H9 (cell line): ENCODE results near the gene OR5K4. TPM values are rescaled to one million over a fixed set of nuclear protein-coding genes. Genes with fewer than 3 reads are reported as not detected.
"Not testable (repeated sequence)": the region's sequence is repeated elsewhere in the genome, so short reads cannot be mapped to it uniquely, and the experiment has no call there.

Experiments
- DNase-seq: peaks from one replicate; pipeline ENCODE4 v3.0.0-alpha.2; 2017
- H2AFZ ChIP-seq: one replicate; pipeline ENCODE4 v1.6.1; 2013; ENCODE audit warnings: mild to moderate bottlenecking, low read length, control low read depth, moderate library complexity
- H2AK5ac ChIP-seq: 2 replicates; pipeline ENCODE4 v1.6.1; 2013; ENCODE audit warnings: low read length, control low read depth, mixed read lengths; ENCODE audit not compliant: insufficient read length
- H2BK120ac ChIP-seq: one replicate; pipeline ENCODE4 v1.6.1; 2013; ENCODE audit warnings: low read depth, mild to moderate bottlenecking, low read length, control low read depth, inconsistent platforms; ENCODE audit not compliant: poor library complexity, severe bottlenecking
- H2BK12ac ChIP-seq: 2 replicates; pipeline ENCODE4 v1.6.1; 2013; ENCODE audit warnings: low read length, control low read depth, mixed read lengths, low read depth; ENCODE audit not compliant: insufficient read length
- H2BK15ac ChIP-seq: 2 replicates; pipeline ENCODE4 v1.6.1; 2013; ENCODE audit warnings: low read depth, low read length, control low read depth
- H2BK20ac ChIP-seq: one replicate; pipeline ENCODE4 v1.6.1; 2013; ENCODE audit warnings: low read depth, mild to moderate bottlenecking, low read length, control low read depth, inconsistent platforms; ENCODE audit not compliant: poor library complexity, severe bottlenecking
- H2BK5ac ChIP-seq: 2 replicates; pipeline ENCODE4 v1.6.1; 2013; ENCODE audit warnings: low read length, control low read depth, mixed read lengths; ENCODE audit not compliant: insufficient read length
- H3K14ac ChIP-seq: 2 replicates; pipeline ENCODE4 v1.6.1; 2013; ENCODE audit warnings: low read length, control low read depth; ENCODE audit not compliant: insufficient read depth
- H3K18ac ChIP-seq: 2 replicates; pipeline ENCODE4 v1.6.1; 2013; ENCODE audit warnings: low read depth, mild to moderate bottlenecking, mixed read lengths, low read length, control low read depth; ENCODE audit not compliant: insufficient read length
- H3K23ac ChIP-seq: 2 replicates; pipeline ENCODE4 v1.6.1; 2013; ENCODE audit warnings: low read length, control low read depth, mixed read lengths, low read depth; ENCODE audit not compliant: insufficient read length
- H3K23me2 ChIP-seq: 2 replicates; pipeline ENCODE4 v1.6.1; 2013; ENCODE audit warnings: low read depth, mild to moderate bottlenecking, mixed read lengths, low read length, control low read depth; ENCODE audit not compliant: insufficient read length, poor library complexity, severe bottlenecking
- H3K27ac ChIP-seq: 2 replicates; pipeline ENCODE4 v1.5.1; 2013; ENCODE audit warnings: low read length, control low read depth, mixed read lengths, low read depth; ENCODE audit not compliant: insufficient read length
- H3K27me3 ChIP-seq: 2 replicates; pipeline ENCODE4 v1.6.1; 2013; ENCODE audit warnings: low read length, control low read depth, inconsistent platforms; ENCODE audit not compliant: insufficient read depth
- H3K4ac ChIP-seq: 2 replicates; pipeline ENCODE4 v1.6.1; 2013; ENCODE audit warnings: low read depth, mild to moderate bottlenecking, control low read depth, inconsistent platforms, low read length, moderate library complexity
- H3K4me1 ChIP-seq: 2 replicates; pipeline ENCODE4 v1.6.1; 2013; ENCODE audit warnings: low read length, control low read depth, inconsistent platforms; ENCODE audit not compliant: insufficient read depth
- H3K4me2 ChIP-seq: 2 replicates; pipeline ENCODE4 v1.6.1; 2013; ENCODE audit warnings: low read length, control low read depth, mixed read lengths; ENCODE audit not compliant: insufficient read length, insufficient read depth
- H3K56ac ChIP-seq: 2 replicates; pipeline ENCODE4 v1.6.1; 2013; ENCODE audit warnings: low read depth, mild to moderate bottlenecking, mixed read lengths, low read length, control low read depth; ENCODE audit not compliant: insufficient read length
- H3K79me1 ChIP-seq: 2 replicates; pipeline ENCODE4 v1.6.1; 2013; ENCODE audit warnings: low read depth, mild to moderate bottlenecking, moderate library complexity, low read length, control low read depth, inconsistent platforms; ENCODE audit not compliant: insufficient read depth, poor library complexity, severe bottlenecking
- H3K79me2 ChIP-seq: 2 replicates; pipeline ENCODE4 v1.6.1; 2013; ENCODE audit warnings: low read length, control low read depth, inconsistent platforms; ENCODE audit not compliant: insufficient read depth
- H3K9ac ChIP-seq: 2 replicates; pipeline ENCODE4 v1.6.1; 2013; ENCODE audit warnings: low read length, control low read depth, mixed read lengths; ENCODE audit not compliant: insufficient read length; ENCODE audit errors: extremely low read depth
- H3K9me3 ChIP-seq: one replicate; pipeline ENCODE4 v1.6.1; 2013; ENCODE audit warnings: low read depth, low read length, inconsistent platforms; ENCODE audit not compliant: control insufficient read depth
- H3T11ph ChIP-seq: one replicate; pipeline ENCODE4 v1.6.1; 2013; ENCODE audit warnings: mild to moderate bottlenecking, low read length, control low read depth, inconsistent platforms
- H4K20me1 ChIP-seq: one replicate; pipeline ENCODE4 v1.6.1; 2013; ENCODE audit not compliant: control insufficient read depth, insufficient read length, insufficient read depth
- H4K5ac ChIP-seq: 2 replicates; pipeline ENCODE4 v1.6.1; 2013; ENCODE audit warnings: low read depth, mild to moderate bottlenecking, mixed read lengths, low read length, control low read depth; ENCODE audit not compliant: insufficient read length
- H4K8ac ChIP-seq: replicated peaks from 2 replicates; pipeline ENCODE4 v1.6.1; 2013; ENCODE audit warnings: low read length, control low read depth, mixed read lengths, low read depth; ENCODE audit not compliant: insufficient read length
- H4K91ac ChIP-seq: 2 replicates; pipeline ENCODE4 v1.6.1; 2013; ENCODE audit warnings: low read depth, mild to moderate bottlenecking, moderate library complexity, mixed read lengths, low read length, control low read depth; ENCODE audit not compliant: insufficient read length
- H3K27ac Mint-ChIP-seq, 3 experiments: 2 replicates in 2 of 3; 3 replicates in 1 of 3; pipeline ENCODE4 v1.8.0; 2020 to 2021; ENCODE audit warnings: mixed read lengths in 3 of 3, mild to moderate bottlenecking in 1 of 3, moderate library complexity in 1 of 3
- H3K27me3 Mint-ChIP-seq: 2 replicates; pipeline ENCODE4 v1.8.0; 2021; ENCODE audit warnings: low read depth, mild to moderate bottlenecking, moderate library complexity, mixed read lengths
- H3K36me3 Mint-ChIP-seq, 3 experiments: 2 replicates in 2 of 3; 3 replicates in 1 of 3; pipeline ENCODE4 v1.8.0; 2020 to 2021; ENCODE audit warnings: low read depth in 3 of 3, mixed read lengths in 3 of 3; ENCODE audit not compliant: insufficient read depth in 1 of 3
- H3K4me1 Mint-ChIP-seq, 2 experiments: 2 replicates each; pipeline ENCODE4 v1.8.0; 2020; ENCODE audit warnings: mixed read lengths in 2 of 2
- H3K4me3 Mint-ChIP-seq, 2 experiments: 2 replicates in 1 of 2; 3 replicates in 1 of 2; pipeline ENCODE4 v1.8.0; 2020 to 2021; ENCODE audit warnings: mild to moderate bottlenecking in 2 of 2, mixed read lengths in 2 of 2, moderate library complexity in 1 of 2
- H3K9me3 Mint-ChIP-seq, 2 experiments: 2 replicates in 1 of 2; 3 replicates in 1 of 2; pipeline ENCODE4 v1.8.0; 2020; ENCODE audit warnings: mild to moderate bottlenecking in 2 of 2, mixed read lengths in 2 of 2, moderate library complexity in 1 of 2
- CTCF ChIP-seq: fragments of 200-600 bp; sonication (generic); conservative IDR thresholded peaks from 3 replicates; pipeline ENCODE4 v1.8.0; 2021; ENCODE audit warnings: antibody characterized with exemption, mild to moderate bottlenecking
- WGBS: extraction: QIAGEN DNeasy Blood & Tissue Kit; methylation state at CpG from one replicate; pipeline ENCODE4 v1.1.7; 2013; ENCODE audit warnings: missing lambda C conversion rate, low lambda C conversion rate, mixed read lengths; ENCODE audit not compliant: insufficient read length; ENCODE audit errors: extremely low coverage; 5-methylcytosine and 5-hydroxymethylcytosine counted together
- total RNA-seq: library from RNA; stranded (reverse); gene quantifications from 2 replicates; pipeline ENCODE4 v1.2.1, GENCODE V29; 2021

OR5K4 gene
- total RNA-seq, 1 experiment from 2014 or later, result not detected

DNA sequence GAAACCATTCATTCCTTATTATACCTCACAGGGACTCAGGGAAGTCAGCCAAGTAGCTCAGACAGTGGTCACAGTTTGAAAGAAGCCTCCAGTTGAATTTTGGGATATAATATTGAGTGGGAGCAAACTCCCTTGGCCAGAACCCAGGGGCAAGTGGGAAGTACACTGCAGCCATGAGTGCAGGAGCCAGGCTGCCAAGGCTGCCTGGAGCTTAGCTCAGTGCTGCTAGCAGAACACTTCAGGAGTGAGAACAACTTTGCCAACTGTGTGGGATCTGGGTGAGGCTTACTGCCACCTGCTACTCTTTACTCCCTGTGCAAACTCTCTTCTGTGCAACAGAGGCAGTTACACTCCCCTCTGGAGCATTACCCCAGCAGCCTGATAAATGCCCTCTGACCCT, 41.4 kb downstream of the OR5K4 start:
- no peak overlapping the region for H4K5ac ChIP-seq
- H3K18ac ChIP-seq, result no peak overlapping the region
- no peak overlapping the region for H2BK12ac ChIP-seq
- H3K27me3 Mint-ChIP-seq, result no peaks in the 10 kb centered on the region; the same call in 1 of the 2 replicates
- H3K4me2 ChIP-seq, result no peak overlapping the region
- peaks cover 11 to 23% (median 17%) of the 10 kb centered on the region in 3 experiments for H3K36me3 Mint-ChIP-seq
- no peak overlapping the region for H3K27ac ChIP-seq
- H3K23me2 ChIP-seq, result no peaks in the 10 kb centered on the region
- H3K9ac ChIP-seq, result no peak overlapping the region
- H3K79me2 ChIP-seq, result no peaks in the 10 kb centered on the region
- H4K20me1 ChIP-seq, result no peaks in the 10 kb centered on the region
- no peaks in the 10 kb centered on the region; the same call in 1 of the 2 replicates for H3K4me1 ChIP-seq
- no peak overlapping the region for H3T11ph ChIP-seq
- no peak overlapping the region for H3K23ac ChIP-seq
- H4K8ac ChIP-seq, result no peak overlapping the region
- H2BK20ac ChIP-seq, result no peak overlapping the region
- H3K27ac Mint-ChIP-seq, result no peak overlapping the region
- H2BK5ac ChIP-seq, result no peak overlapping the region
- no peak for DNase-seq
- no peak overlapping the region for H2AFZ ChIP-seq
- no peak overlapping the region for H4K91ac ChIP-seq
- H3K4me1 Mint-ChIP-seq, result peaks cover 0 to 22% of the 10 kb centered on the region in 2 experiments; a peak in 2 of 4 replicates
- no peaks in the 10 kb centered on the region for H3K79me1 ChIP-seq
- no peak overlapping the region for H3K14ac ChIP-seq
- peaks cover 28 to 33% of the 10 kb centered on the region in 2 experiments for H3K9me3 Mint-ChIP-seq
- no peak overlapping the region for H2BK15ac ChIP-seq
- no peaks in the 10 kb centered on the region for H3K9me3 ChIP-seq
- TF ChIP-seq CTCF, result no peak
- H3K27me3 ChIP-seq, result no peaks in the 10 kb centered on the region
- no peak overlapping the region for H3K4ac ChIP-seq
- no peak overlapping the region for H2BK120ac ChIP-seq
- H3K56ac ChIP-seq, result no peak overlapping the region
- no peak overlapping the region for H3K4me3 Mint-ChIP-seq
- H2AK5ac ChIP-seq, result no peak overlapping the region

DNA sequence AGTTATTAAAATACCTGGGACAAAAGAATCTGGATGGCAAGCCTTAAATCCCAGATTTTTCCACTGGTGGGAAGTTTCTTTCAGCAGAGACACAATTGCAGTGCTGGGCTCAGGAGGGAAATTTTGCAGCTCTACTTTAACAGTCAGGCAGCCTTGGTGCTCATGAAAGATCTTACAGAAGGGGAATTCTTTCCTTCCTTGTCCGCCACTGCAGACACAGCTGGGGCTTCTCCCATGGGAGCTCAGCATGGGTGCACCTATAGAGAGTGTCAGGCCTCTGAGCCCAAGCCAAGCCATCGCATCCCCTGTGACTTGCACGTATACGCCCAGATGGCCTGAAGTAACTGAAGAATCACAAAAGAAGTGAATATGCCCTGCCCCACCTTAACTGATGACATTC, 42.8 kb downstream of the OR5K4 start:
- not testable (repeated sequence) for H2AK5ac ChIP-seq, H3K56ac ChIP-seq, H3K4me3 Mint-ChIP-seq, H3K4me2 ChIP-seq, H3K27ac ChIP-seq, H4K20me1 ChIP-seq, H3K27me3 ChIP-seq, H3K9ac ChIP-seq, H3K14ac ChIP-seq, H2BK15ac ChIP-seq, H4K8ac ChIP-seq, H2BK5ac ChIP-seq, H3K27ac Mint-ChIP-seq, H3T11ph ChIP-seq, H3K4ac ChIP-seq, H2BK20ac ChIP-seq, H2AFZ ChIP-seq, H3K79me2 ChIP-seq, H4K5ac ChIP-seq, H3K4me1 ChIP-seq, H3K18ac ChIP-seq, H3K27me3 Mint-ChIP-seq, H3K9me3 ChIP-seq, H4K91ac ChIP-seq, H2BK12ac ChIP-seq, H3K23ac ChIP-seq, H2BK120ac ChIP-seq, H3K23me2 ChIP-seq, H3K79me1 ChIP-seq
- Mint-ChIP-seq H3K4me1 (peaks cover 0 to 22% of the 10 kb centered on the region in 2 experiments; a peak in 2 of 4 replicates), H3K9me3 (peaks cover 32 to 44% of the 10 kb centered on the region in 2 experiments), H3K36me3 (peaks cover 14 to 30% (median 25%) of the 10 kb centered on the region in 3 experiments)
- WGBS, result no CpG with 5 or more reads among the region's 4 CpGs
- DNase-seq, result peak; percentile 40
